SK-N-MC (cell line): Measurements from ENCODE around the gene BRD3OS.

ENCODE experiments used
- EZH2 ChIP-seq: fragments of 200-600 bp; sonication (generic); IDR thresholded peaks from one replicate; pipeline ENCODE4 v1.6.1; 2017; ENCODE audit warnings: antibody characterized with exemption
- FOXP2 ChIP-seq: optimal IDR thresholded peaks from 2 replicates; pipeline ENCODE3; 2011; ENCODE audit warnings: mild to moderate bottlenecking, moderate library complexity; ENCODE audit not compliant: insufficient read depth; ENCODE audit errors: extremely low read length, control extremely low read depth
- POLR2AphosphoS5 ChIP-seq: IDR thresholded peaks from 2 replicates; pipeline ENCODE4 v1.6.1; 2012; ENCODE audit warnings: mild to moderate bottlenecking, low read depth, low read length, borderline replicate concordance

GRCh38 chr9:134040781-134041648 lies 15.7 kb downstream of the BRD3OS start:
- TF ChIP-seq FOXP2 = no peak
- TF ChIP-seq EZH2 = no peak
- TF ChIP-seq POLR2AphosphoS5 = no peak
